Stomach (tissue), 9 donors: ENCODE measurements around the gene FRMPD1. TPM values are rescaled to one million over a fixed set of nuclear protein-coding genes. Genes with fewer than 3 reads are reported as not detected.

Experiments used
- DNase-seq, 2 donors: peaks; one replicate each; pipeline versions ENCODE4 v3.0.0 to v3.0.0-alpha.2; 2013 to 2019
- H3K27ac ChIP-seq, 5 donors: fragments of 200-600 bp in 4 of 5; sonication (generic) in 4 of 5; one replicate each; pipeline ENCODE4 v1.5.1; 2013 to 2019; ENCODE audit warnings: mild to moderate bottlenecking in 1 of 5, moderate library complexity in 1 of 5
- H3K27me3 ChIP-seq, 3 donors: fragments of 200-600 bp; sonication (generic); one replicate each; pipeline ENCODE4 v1.5.1; 2017 to 2019; ENCODE audit warnings: mixed run types in 1 of 3
- H3K36me3 ChIP-seq, 4 donors: fragments of 200-600 bp; sonication (generic); 1 replicate in 3 of 4; 2 replicates in 1 of 4; pipeline ENCODE4 v1.5.1; 2016 to 2019
- H3K4me1 ChIP-seq, 4 donors: fragments of 200-600 bp; sonication (generic); one replicate each; pipeline ENCODE4 v1.5.1; 2016 to 2019
- H3K4me3 ChIP-seq, 4 donors: fragments of 200-600 bp; sonication (generic) in 3 of 4; one replicate each; pipeline ENCODE4 v1.5.1; 2016 to 2019; ENCODE audit warnings: mild to moderate bottlenecking in 1 of 4
- H3K9me3 ChIP-seq, 4 donors: fragments of 200-600 bp; sonication (generic); one replicate each; pipeline ENCODE4 v1.5.1; 2016 to 2019
- CTCF ChIP-seq, 7 experiments: fragments of 450-650 bp in 4 of 7; fragments of 200-600 bp in 3 of 7; sonication (generic) in 3 of 7; IDR thresholded peaks; one replicate each; pipeline ENCODE4 v1.5.1; 2016 to 2019; ENCODE audit warnings: antibody characterized with exemption in 7 of 7, control low read depth in 2 of 7, mild to moderate bottlenecking in 1 of 7
- EP300 ChIP-seq: sonication (generic); formaldehyde crosslinking; IDR thresholded peaks from one replicate; pipeline ENCODE4 v1.6.1; 2017; ENCODE audit warnings: antibody characterized with exemption
- POLR2A ChIP-seq, 4 donors: fragments of 450-650 bp; IDR thresholded peaks; one replicate each; pipeline ENCODE4 v1.6.1; 2016; ENCODE audit warnings: antibody characterized with exemption in 4 of 4, control low read depth in 2 of 4, mild to moderate bottlenecking in 1 of 4, moderate library complexity in 1 of 4
- POLR2AphosphoS5 ChIP-seq, 3 donors: sonication (generic); formaldehyde crosslinking; IDR thresholded peaks; one replicate each; pipeline ENCODE4 v1.6.1; 2016; ENCODE audit warnings: antibody characterized with exemption in 3 of 3
- WGBS, 5 donors: extraction: QIAGEN DNeasy Blood & Tissue Kit in 3 of 5; methylation state at CpG; one replicate each; pipeline versions ENCODE4 v1.1.5 to v1.1.7; 2013 to 2018; 5-methylcytosine and 5-hydroxymethylcytosine counted together
- intact Hi-C: fragments of 100-400 bp; cut with DNase I; formaldehyde crosslinking; loops from one replicate; pipeline ENCODE4 v1.15.1; 2023; ENCODE audit warnings: low total_unique reads
- polyA plus RNA-seq, 3 donors: library from polyadenylated mRNA; stranded (reverse); fragments of 200-250 nt; gene quantifications; one replicate each; pipeline ENCODE4 v1.2.3, GENCODE V29; 2013
- total RNA-seq, 5 donors: library from RNA; depleted of rRNA; stranded (reverse); fragments of >200 nt; gene quantifications; one replicate each; pipeline versions ENCODE4 v1.1.0 to v1.2.3, GENCODE V29; 2014 to 2016
- donor health status: healthy with polysubstance abuse.
- donor health status: Bipolar disorder and iron deficiency.
- donor health status: healthy.

Gene FRMPD1
- total and polyA plus RNA-seq, 8 donors = under 0.01 to 0.18 (median 0.10) TPM; not detected in 4

- peaks cover 0 to 17% (median 0%) of the 10 kb centered on the region in 3 donors for H3K27me3 ChIP-seq
- WGBS, 5 donors = 50 to 67% (median 55%) methylated on average over 1 of the region's 1 CpG; no CpG with 5 or more reads in 1 of the 5 donors
- peak in 1 of 2 donors; percentile 22 for DNase-seq
- no peaks in the 10 kb centered on the region for H3K4me1 ChIP-seq
- no peaks in the 10 kb centered on the region for H3K36me3 ChIP-seq
- intact Hi-C loops = no loop called here
- no peak overlapping the region for H3K27ac ChIP-seq
- TF ChIP-seq EP300 = no peak
- H3K9me3 ChIP-seq = no peaks in the 10 kb centered on the region
- H3K4me3 ChIP-seq = no peak overlapping the region
Measured at GRCh38 chr9:37678789-37679273, 28.1 kb downstream of the FRMPD1 start.

- Histone ChIP-seq H3K9me3 (no peaks in the 10 kb centered on the region), H3K4me3 (no peak overlapping the region), H3K27me3 (peaks cover 0 to 23% (median 0%) of the 10 kb centered on the region in 3 donors), H3K4me1 (no peaks in the 10 kb centered on the region), H3K27ac (no peak overlapping the region), H3K36me3 (no peaks in the 10 kb centered on the region)
- WGBS, 5 donors = 76 to 84% (median 80%) methylated on average over 8 of the region's 8 CpGs
- intact Hi-C loops = no loop called here
- TF ChIP-seq EP300 (no peak), POLR2A (IDR thresholded peaks at IDR 0.05) (no peak)
- DNase-seq = no peak
Measured at GRCh38 chr9:37679649-37680402, 29.1 kb downstream of the FRMPD1 start.

- WGBS, 5 donors = 82 to 88% (median 86%) methylated on average over 3 of the region's 3 CpGs
- DNase-seq = no peak
- Histone ChIP-seq H3K27ac (no peak overlapping the region), H3K4me3 (no peak overlapping the region), H3K36me3 (no peaks in the 10 kb centered on the region), H3K4me1 (no peaks in the 10 kb centered on the region), H3K9me3 (no peaks in the 10 kb centered on the region), H3K27me3 (peaks cover 0 to 21% (median 0%) of the 10 kb centered on the region in 3 donors)
- no peak for TF ChIP-seq POLR2A (IDR thresholded peaks at IDR 0.05)
- TF ChIP-seq EP300 = no peak
- TF ChIP-seq POLR2AphosphoS5 (IDR thresholded peaks at IDR 0.05) = no peak
- TF ChIP-seq CTCF (IDR thresholded peaks at IDR 0.05) = no peak
- intact Hi-C loops = no loop called here
Measured at GRCh38 chr9:37682951-37683350, 32.2 kb downstream of the FRMPD1 start.

GRCh38 chr9:37683531-37684371 is 33.0 kb downstream of the FRMPD1 start:
- Histone ChIP-seq H3K36me3 (no peaks in the 10 kb centered on the region), H3K27me3 (peaks cover 0 to 21% (median 0%) of the 10 kb centered on the region in 3 donors), H3K9me3 (no peaks in the 10 kb centered on the region), H3K27ac (no peak overlapping the region), H3K4me3 (no peak overlapping the region), H3K4me1 (no peaks in the 10 kb centered on the region)
- TF ChIP-seq POLR2A (IDR thresholded peaks at IDR 0.05) (no peak), EP300 (no peak), POLR2AphosphoS5 (IDR thresholded peaks at IDR 0.05) (no peak), CTCF (IDR thresholded peaks at IDR 0.05) (no peak)
- 76 to 88% (median 77%) methylated on average over 10 of the region's 10 CpGs for WGBS, 5 donors
- DNase-seq = no peak
- intact Hi-C loops = no loop called here

- Histone ChIP-seq H3K4me1 (no peaks in the 10 kb centered on the region), H3K9me3 (no peaks in the 10 kb centered on the region), H3K4me3 (no peak overlapping the region), H3K27ac (no peak overlapping the region), H3K36me3 (no peaks in the 10 kb centered on the region), H3K27me3 (peaks cover 0 to 11% (median 5%) of the 10 kb centered on the region in 3 donors)
- DNase-seq = no peak
- 42 to 55% (median 52%) methylated on average over 11 of the region's 11 CpGs for WGBS, 5 donors
- intact Hi-C loops = no loop called here
- TF ChIP-seq POLR2AphosphoS5 (IDR thresholded peaks at IDR 0.05) (no peak), EP300 (no peak), POLR2A (IDR thresholded peaks at IDR 0.05) (no peak), CTCF (IDR thresholded peaks at IDR 0.05) (no peak)
Measured at GRCh38 chr9:37692622-37693221, 42.0 kb downstream of the FRMPD1 start.
